GM06990 (cell line): ENCODE data around the gene ARHGAP15.

ENCODE experiments used
- DNase-seq: peaks from one replicate; pipeline ENCODE4 v3.0.0-alpha.2; 2011; ENCODE audit not compliant: insufficient read length; ENCODE audit errors: extremely low read depth
- H3K27me3 ChIP-seq: replicated peaks from 2 replicates; pipeline ENCODE4 v1.6.0; 2011; ENCODE audit warnings: low read length; ENCODE audit not compliant: control insufficient read depth, insufficient read depth
- H3K36me3 ChIP-seq: 2 replicates; pipeline ENCODE4 v1.5.1; 2011; ENCODE audit warnings: low read length; ENCODE audit not compliant: control insufficient read depth, insufficient read depth
- H3K4me3 ChIP-seq: replicated peaks from 2 replicates; pipeline ENCODE4 v1.5.1; 2011; ENCODE audit warnings: low read depth, mild to moderate bottlenecking, control low read depth, low read length
- TF ChIP-seq, protein P1 (sequence below): IDR thresholded peaks from 2 replicates; pipeline ENCODE4 v1.5.1; 2011; ENCODE audit warnings: low read length, control low read depth, mild to moderate bottlenecking, inconsistent platforms; ENCODE audit not compliant: insufficient read depth, poor library complexity, severe bottlenecking

ARHGAP15 gene

DNA sequence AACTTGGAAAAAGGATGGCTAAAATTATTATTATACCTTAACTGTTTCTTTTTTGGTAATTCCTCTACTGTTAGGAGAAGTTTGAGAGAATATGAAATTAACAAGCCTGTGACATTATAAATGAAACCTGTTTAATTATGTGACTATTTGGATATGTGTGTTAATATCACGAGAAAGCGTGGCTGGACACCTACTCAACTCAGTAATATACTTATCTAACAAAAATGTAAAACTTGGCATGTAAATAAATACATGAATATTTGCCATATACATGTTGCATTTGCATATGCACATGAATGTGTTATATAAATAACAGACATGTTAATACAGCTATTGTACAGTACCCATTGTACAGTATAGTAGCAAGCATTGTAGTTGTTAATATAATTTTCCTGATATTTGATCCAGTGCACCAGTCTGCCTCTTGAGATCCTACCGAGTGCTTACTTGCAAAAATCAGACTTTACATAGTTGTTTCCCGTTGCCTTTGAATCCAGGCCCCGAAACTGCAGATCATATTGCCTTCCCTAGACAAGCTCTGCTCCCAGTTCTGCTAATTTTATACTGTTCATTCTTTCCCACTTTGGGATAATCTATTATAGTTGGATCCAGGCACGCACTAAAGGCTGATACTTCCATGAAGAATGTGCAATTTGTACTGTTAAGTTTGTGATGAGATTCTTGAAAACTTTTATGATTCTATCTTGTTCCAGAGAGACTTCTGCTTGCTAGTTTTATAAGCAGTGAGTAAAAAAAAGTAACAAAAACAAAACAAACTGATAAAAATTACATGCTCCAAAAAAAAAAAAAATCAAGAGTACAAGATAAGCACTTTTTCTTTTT lies 395.6 kb downstream of the ARHGAP15 start:
- no peak overlapping the region for H3K4me3 ChIP-seq
- no peak for DNase-seq
- H3K27me3 ChIP-seq, result no peaks in the 10 kb centered on the region
- TF ChIP-seq, protein P1, sequence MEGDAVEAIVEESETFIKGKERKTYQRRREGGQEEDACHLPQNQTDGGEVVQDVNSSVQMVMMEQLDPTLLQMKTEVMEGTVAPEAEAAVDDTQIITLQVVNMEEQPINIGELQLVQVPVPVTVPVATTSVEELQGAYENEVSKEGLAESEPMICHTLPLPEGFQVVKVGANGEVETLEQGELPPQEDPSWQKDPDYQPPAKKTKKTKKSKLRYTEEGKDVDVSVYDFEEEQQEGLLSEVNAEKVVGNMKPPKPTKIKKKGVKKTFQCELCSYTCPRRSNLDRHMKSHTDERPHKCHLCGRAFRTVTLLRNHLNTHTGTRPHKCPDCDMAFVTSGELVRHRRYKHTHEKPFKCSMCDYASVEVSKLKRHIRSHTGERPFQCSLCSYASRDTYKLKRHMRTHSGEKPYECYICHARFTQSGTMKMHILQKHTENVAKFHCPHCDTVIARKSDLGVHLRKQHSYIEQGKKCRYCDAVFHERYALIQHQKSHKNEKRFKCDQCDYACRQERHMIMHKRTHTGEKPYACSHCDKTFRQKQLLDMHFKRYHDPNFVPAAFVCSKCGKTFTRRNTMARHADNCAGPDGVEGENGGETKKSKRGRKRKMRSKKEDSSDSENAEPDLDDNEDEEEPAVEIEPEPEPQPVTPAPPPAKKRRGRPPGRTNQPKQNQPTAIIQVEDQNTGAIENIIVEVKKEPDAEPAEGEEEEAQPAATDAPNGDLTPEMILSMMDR, result no peak
- H3K36me3 ChIP-seq, result no peaks in the 10 kb centered on the region

DNA sequence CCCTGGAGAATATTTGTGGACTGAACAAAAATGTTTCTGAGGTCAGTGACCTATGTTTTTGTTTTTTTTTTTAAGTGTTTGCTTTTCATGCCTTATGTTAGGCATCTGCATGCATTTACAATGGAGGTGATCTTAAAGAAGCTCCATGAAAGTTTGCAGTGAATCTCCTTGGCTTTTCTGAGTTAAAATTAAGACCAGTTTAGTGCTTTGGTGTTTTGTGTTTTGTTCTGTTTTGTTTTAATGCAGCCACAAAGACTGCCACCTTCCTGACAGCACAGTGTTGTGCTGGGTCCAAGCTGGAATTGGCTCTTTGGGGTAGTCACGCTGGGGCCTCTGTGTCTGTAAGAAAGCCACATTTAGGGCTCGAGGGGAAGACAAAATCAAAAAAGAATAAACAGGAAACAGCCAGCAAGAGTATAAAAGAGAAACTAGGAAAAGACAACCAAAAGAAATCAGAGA lies 396.2 kb downstream of the ARHGAP15 start:
- TF ChIP-seq, protein P1, result no peak
- no peak for DNase-seq
- Histone ChIP-seq H3K36me3 (no peaks in the 10 kb centered on the region), H3K4me3 (no peak overlapping the region), H3K27me3 (no peaks in the 10 kb centered on the region)

DNA sequence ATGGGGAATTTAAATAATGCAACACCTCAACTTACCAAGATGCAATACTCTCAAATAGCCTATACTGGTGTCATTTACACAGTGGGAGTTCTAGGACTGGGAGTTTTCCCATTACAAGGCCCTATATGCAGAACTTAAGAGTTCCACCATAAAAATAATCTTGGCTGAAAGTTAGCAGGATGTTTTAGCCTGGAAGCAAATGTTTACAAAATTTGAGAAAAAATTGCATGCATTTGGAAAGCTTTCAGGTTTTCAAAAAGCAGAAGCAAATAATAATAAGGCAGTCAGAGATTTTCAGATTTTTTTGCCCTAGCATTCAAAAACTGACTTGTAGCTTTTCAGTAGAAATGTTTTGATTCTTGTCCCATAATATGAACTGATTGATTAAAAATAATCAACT lies 397.3 kb downstream of the ARHGAP15 start:
- TF ChIP-seq, protein P1, result no peak
- H3K4me3 ChIP-seq, result no peak overlapping the region
- no peak for DNase-seq

DNA sequence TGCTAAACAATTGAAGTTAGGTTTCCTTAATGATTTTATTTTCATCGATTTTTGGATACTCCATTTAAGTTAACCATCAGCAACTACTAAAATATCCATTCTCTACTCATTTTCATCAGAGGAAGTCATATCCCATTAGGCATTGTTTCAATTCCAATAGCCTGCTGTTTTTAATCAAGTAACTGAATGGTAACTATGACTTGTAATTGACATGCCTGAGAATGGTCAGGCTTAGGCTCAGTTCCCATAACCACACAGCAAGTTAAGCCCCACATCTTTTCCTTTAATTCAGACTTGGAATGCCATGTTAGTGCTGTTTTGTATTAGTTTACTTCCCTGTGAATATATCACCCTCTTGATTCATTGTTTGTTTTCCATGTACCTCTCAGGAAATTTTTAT lies 398.8 kb downstream of the ARHGAP15 start:
- H3K4me3 ChIP-seq, result no peak overlapping the region
- no peak for DNase-seq
- no peaks in the 10 kb centered on the region for H3K36me3 ChIP-seq
- TF ChIP-seq, protein P1, result no peak
- H3K27me3 ChIP-seq, result no peaks in the 10 kb centered on the region

More for the DNA sequence above, 397.3 kb downstream of the ARHGAP15 start:
- no peaks in the 10 kb centered on the region for H3K36me3 ChIP-seq
- no peaks in the 10 kb centered on the region for H3K27me3 ChIP-seq

DNA sequence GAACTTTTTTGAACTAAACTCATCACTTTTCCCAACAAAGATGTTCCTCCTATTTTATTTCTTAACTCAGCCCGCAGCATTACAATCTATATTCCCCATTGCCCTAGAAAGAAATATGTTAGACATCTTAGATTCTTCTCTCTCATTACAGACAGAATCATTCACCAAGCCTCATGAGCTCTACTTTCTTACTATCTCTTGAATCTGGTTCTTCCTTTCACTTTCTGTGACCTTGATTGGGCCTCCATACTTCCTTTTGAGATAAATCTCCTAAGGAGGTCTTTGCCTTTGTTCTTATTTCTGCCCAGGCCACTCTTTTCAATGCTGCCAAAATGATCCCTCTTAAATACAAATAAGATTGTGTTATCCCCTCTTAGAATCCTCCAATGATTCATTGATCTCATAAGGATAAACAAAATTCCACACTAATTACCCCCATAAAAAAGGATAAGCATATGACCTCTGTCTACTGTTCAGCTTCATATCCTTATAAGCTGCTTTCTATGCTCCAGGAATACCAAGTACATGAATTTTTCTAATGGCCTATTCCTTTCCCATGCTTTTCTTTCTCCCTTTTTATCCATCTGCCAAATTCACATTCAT lies 400.0 kb downstream of the ARHGAP15 start:
- Histone ChIP-seq H3K27me3 (no peaks in the 10 kb centered on the region), H3K4me3 (no peak overlapping the region), H3K36me3 (no peaks in the 10 kb centered on the region)
- TF ChIP-seq, protein P1, result no peak
- DNase-seq, result no peak
